Natural killer cell treated with Interleukin-12 subunit alpha and Interleukin-12 subunit beta and Interleukin-15 and Interleukin-18, amount 100 ng/mL, for 72 hours (primary cell): ENCODE data around the gene PUSL1. TPM values are rescaled to one million over a fixed set of nuclear protein-coding genes. Genes with fewer than 3 reads are reported as not detected.

Experiments used
- ATAC-seq, 2 donors: fragments of 150-1000 bp; cut with Tn5 transposase in 1 of 2; sonication (Bioruptor Pico), chemical (Tn5 transposase) in 1 of 2; 2 replicates each; pipeline ENCODE4 v1.10.0; 2021
- DNase-seq: peaks from one replicate; pipeline ENCODE4 v3.0.0; 2022; ENCODE audit warnings: low spot score
- H3K27ac Mint-ChIP-seq, 2 donors: 1 replicate in 1 of 2; 2 replicates in 1 of 2; pipeline ENCODE4 v1.8.0; 2022; ENCODE audit warnings: mixed read lengths in 2 of 2, mild to moderate bottlenecking in 1 of 2, moderate library complexity in 1 of 2
- H3K27me3 Mint-ChIP-seq, 2 donors: 1 replicate in 1 of 2; 2 replicates in 1 of 2; pipeline ENCODE4 v1.8.0; 2022; ENCODE audit warnings: mixed read lengths in 2 of 2
- H3K36me3 Mint-ChIP-seq: one replicate; pipeline ENCODE4 v1.8.0; 2022; ENCODE audit warnings: mixed read lengths
- H3K4me1 Mint-ChIP-seq, 2 donors: 1 replicate in 1 of 2; 2 replicates in 1 of 2; pipeline ENCODE4 v1.8.0; 2022; ENCODE audit warnings: low read depth in 2 of 2, mixed read lengths in 2 of 2, mild to moderate bottlenecking in 1 of 2
- H3K4me3 Mint-ChIP-seq: one replicate; pipeline ENCODE4 v1.8.0; 2022; ENCODE audit warnings: mixed read lengths
- H3K9me3 Mint-ChIP-seq: 2 replicates; pipeline ENCODE4 v1.8.0; 2022; ENCODE audit warnings: mixed read lengths
- total RNA-seq, 2 donors: library from RNA; stranded (reverse); gene quantifications; one replicate each; pipeline ENCODE4 v1.2.3, GENCODE V29; 2022

Gene PUSL1
- total RNA-seq, 2 donors from 2014 or later = 19.2 to 39.0 TPM

DNA sequence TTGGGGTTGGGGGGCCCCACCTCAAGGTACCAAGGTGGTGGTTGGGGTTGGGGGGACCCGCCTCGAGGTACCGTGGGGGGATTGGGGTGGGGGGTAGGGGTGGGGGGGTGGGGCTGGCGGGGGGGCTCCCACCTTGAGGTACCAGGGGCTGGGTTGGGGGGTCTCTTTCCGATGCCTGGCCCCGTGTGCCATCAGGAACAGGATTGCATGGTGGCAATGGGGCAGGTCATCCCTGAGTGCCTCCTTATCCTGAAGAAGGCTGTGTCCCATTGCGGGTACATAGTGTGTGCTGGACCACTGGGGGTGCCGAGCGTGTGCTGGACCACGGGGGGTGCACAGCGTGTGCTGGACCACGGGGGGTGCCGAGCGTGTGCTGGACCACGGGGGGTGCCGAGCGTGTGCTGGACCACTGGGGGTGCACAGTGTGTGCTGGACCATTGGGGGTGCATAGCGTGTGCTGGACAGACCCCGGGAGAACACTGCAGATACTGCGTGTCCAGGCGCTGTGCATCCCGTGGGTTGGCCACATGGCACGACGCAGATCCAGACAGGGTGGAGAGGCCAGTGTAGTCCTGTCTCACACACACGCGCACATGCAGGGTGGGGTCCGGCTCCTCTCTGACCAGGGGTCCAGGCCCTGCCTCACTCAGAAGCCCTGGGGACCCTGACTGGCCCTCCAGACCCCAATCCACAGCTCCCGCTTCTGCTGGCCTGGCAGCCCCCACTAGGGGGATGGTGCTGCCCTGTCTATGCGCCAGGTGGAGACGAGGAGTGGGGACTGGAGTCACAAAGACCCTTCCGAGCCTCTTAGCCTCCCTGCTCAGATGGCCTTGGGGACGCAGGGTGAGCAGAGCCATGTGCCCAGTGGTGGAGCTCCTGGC, 23.9 kb upstream of the PUSL1 start:
- H3K27me3 Mint-ChIP-seq = no peaks in the 10 kb centered on the region
- DNase-seq (no peak), ATAC-seq (no peak)
- no peaks in the 10 kb centered on the region for H3K9me3 Mint-ChIP-seq
- peaks cover 0 to 6% of the 10 kb centered on the region in 2 donors for H3K4me1 Mint-ChIP-seq
- H3K4me3 Mint-ChIP-seq = no peak overlapping the region
- no peaks in the 10 kb centered on the region for H3K36me3 Mint-ChIP-seq
- no peak overlapping the region for H3K27ac Mint-ChIP-seq

DNA sequence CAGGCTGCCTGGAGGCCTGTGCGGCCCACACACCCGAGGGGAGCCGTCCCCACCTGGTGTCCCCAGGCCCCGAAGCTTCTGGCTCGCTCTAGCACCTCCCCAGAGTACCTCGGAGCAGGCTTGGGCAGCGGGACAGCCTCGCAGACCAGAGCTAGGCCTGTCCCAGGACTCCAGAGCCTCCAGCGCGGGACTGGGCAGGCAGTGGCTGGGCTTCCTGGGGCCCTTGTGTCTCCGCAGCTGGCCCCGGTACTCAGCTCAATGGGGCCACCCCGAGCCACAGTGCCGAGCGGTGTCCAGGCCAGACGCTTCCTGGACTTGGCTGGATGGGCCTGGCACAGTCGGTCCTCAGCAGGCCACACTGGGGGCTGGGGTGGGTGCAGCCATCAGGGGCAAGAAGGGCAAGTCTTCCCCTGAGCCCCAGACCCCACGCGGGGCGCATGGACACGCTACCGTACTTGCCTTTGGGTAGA, 23.3 kb upstream of the PUSL1 start:
- DNase-seq (no peak), ATAC-seq (no peak)

DNA sequence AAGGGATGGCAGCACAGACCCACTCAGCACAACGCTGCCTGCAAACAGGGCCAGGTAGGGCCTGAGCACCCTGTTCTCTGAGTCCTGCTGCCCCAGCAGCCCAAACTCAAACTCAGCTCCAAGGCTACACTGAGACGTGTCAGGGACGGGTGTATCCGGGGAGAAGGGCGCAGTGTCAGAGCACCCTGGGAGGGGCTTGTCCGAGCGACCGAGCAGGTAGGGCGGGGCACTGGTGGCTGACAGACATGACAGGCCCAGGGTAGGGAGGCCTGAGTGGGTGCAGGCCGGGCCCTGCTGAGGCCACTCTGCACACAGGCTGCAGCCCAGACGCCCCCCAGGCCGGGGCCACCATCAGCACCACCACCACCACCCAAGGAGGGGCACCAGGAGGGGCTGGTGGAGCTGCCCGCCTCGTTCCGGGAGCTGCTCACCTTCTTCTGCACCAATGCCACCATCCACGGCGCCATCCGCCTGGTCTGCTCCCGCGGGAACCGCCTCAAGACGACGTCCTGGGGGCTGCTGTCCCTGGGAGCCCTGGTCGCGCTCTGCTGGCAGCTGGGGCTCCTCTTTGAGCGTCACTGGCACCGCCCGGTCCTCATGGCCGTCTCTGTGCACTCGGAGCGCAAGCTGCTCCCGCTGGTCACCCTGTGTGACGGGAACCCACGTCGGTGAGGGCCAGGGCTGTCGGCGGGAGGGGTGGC, 22.6 kb upstream of the PUSL1 start:
- Mint-ChIP-seq H3K27ac (no peak overlapping the region), H3K36me3 (no peaks in the 10 kb centered on the region), H3K27me3 (no peaks in the 10 kb centered on the region), H3K9me3 (no peaks in the 10 kb centered on the region), H3K4me1 (peaks cover 0 to 6% of the 10 kb centered on the region in 2 donors), H3K4me3 (no peak overlapping the region)
- DNase-seq (no peak), ATAC-seq (no peak)

More for the DNA sequence above, 23.3 kb upstream of the PUSL1 start:
- Mint-ChIP-seq H3K9me3 (no peaks in the 10 kb centered on the region), H3K27me3 (no peaks in the 10 kb centered on the region), H3K4me3 (no peak overlapping the region), H3K27ac (no peak overlapping the region), H3K36me3 (no peaks in the 10 kb centered on the region), H3K4me1 (peaks cover 0 to 6% of the 10 kb centered on the region in 2 donors)

DNA sequence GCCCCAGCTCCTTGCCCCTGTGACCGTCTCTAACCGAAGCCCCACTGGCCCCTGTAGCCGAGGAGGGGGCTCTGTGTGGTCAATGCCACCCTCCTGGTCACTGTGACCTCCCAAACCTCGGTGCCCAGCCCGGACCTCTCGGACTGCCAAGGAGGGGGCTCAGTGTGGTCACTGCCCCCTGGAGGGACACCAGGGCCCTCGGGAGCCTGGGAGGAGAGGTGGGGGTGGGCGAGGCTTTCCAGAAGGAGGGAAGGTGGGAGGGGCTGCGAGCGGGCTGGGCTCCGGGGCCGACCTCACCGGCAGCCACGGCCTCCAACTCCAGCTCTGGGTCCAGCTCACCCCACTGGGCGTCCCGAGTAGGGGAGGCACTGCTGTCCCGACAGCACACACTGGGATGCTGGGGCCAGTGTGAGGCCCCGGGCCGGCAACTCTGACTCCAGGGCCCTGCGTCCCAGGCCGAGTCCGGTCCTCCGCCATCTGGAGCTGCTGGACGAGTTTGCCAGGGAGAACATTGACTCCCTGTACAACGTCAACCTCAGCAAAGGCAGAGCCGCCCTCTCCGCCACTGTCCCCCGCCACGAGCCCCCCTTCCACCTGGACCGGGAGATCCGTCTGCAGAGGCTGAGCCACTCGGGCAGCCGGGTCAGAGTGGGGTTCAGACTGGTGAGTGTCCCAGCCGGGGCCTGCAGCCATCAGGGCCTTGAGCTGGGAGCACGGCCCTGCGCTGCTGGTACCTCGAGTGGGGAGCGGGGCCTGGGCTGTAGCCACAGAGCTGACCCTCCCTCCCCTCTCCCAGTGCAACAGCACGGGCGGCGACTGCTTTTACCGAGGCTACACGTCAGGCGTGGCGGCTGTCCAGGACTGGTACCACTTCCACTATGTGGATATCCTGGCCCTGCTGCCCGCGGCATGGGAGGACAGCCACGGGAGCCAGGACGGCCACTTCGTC, 21.8 kb upstream of the PUSL1 start:
- Mint-ChIP-seq H3K4me1 (peaks cover 0 to 6% of the 10 kb centered on the region in 2 donors), H3K36me3 (no peaks in the 10 kb centered on the region), H3K27ac (no peak overlapping the region), H3K27me3 (no peaks in the 10 kb centered on the region), H3K4me3 (no peak overlapping the region), H3K9me3 (no peaks in the 10 kb centered on the region)
- DNase-seq (no peak), ATAC-seq (no peak)

DNA sequence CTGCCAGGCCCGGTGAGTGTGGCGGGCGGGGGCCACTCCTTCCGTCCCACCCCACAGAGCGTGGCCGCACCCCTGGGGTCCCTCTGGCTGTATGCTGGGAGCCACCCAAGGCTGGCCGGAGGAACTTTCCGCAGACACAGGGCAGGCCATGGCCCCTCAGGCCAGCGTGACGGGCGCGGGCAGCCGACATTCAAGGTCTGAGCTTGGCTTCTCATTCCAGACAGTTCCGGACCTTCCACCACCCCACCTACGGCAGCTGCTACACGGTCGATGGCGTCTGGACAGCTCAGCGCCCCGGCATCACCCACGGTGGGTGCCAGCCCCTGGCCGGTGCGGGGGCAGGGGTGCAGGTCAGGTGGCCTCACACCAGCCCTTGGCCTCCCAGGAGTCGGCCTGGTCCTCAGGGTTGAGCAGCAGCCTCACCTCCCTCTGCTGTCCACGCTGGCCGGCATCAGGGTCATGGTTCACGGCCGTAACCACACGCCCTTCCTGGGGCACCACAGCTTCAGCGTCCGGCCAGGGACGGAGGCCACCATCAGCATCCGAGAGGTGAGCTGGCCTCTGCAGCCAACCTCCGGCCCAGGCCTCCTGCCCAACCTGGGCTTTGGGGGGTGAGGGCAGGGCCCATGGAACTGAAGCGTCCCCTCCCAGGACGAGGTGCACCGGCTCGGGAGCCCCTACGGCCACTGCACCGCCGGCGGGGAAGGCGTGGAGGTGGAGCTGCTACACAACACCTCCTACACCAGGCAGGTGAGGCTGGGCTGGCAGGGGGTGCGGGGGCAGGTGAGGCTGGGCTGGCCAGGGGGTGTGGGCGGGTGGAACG, 20.9 kb upstream of the PUSL1 start:
- H3K4me3 Mint-ChIP-seq = no peak overlapping the region
- no peaks in the 10 kb centered on the region for H3K27me3 Mint-ChIP-seq
- peaks cover 0 to 3% of the 10 kb centered on the region in 2 donors for H3K4me1 Mint-ChIP-seq
- no peak for ATAC-seq
- H3K36me3 Mint-ChIP-seq = no peaks in the 10 kb centered on the region
- DNase-seq = no peak
- no peaks in the 10 kb centered on the region for H3K9me3 Mint-ChIP-seq
- no peak overlapping the region for H3K27ac Mint-ChIP-seq

DNA sequence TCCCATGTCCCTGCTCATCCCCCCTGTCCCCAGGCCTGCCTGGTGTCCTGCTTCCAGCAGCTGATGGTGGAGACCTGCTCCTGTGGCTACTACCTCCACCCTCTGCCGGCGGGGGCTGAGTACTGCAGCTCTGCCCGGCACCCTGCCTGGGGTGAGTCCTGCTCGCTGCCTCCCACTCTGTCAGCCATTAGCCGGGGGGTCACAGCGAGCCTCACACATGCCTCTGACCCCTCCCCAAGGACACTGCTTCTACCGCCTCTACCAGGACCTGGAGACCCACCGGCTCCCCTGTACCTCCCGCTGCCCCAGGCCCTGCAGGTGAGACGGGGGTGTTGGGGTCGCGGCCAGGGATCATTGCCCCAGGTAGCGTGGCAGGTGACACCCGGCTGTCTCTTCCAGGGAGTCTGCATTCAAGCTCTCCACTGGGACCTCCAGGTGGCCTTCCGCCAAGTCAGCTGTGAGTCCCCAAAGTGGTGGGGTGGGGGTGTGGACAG, 18.1 kb upstream of the PUSL1 start:
- no peaks in the 10 kb centered on the region for H3K36me3 Mint-ChIP-seq
- peak in 1 of 2 donors; percentile 62 for ATAC-seq
- no peaks in the 10 kb centered on the region for H3K9me3 Mint-ChIP-seq
- H3K4me1 Mint-ChIP-seq = no peaks in the 10 kb centered on the region
- H3K27me3 Mint-ChIP-seq = no peaks in the 10 kb centered on the region
- DNase-seq = no peak
- no peak overlapping the region for H3K4me3 Mint-ChIP-seq
- H3K27ac Mint-ChIP-seq = no peak overlapping the region

DNA sequence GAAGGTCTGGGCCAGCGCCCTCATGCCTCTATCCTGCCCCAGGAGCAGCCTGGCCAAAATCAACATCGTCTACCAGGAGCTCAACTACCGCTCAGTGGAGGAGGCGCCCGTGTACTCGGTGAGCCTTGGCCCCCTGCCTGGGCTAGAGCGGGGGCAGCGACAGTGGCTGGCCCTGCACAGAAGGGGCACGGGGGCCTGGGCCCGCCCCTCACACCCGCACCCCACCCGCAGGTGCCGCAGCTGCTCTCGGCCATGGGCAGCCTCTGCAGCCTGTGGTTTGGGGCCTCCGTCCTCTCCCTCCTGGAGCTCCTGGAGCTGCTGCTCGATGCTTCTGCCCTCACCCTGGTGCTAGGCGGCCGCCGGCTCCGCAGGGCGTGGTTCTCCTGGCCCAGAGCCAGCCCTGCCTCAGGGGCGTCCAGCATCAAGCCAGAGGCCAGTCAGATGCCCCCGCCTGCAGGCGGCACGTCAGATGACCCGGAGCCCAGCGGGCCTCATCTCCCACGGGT, 17.3 kb upstream of the PUSL1 start:
- Mint-ChIP-seq H3K27ac (no peak overlapping the region), H3K9me3 (no peaks in the 10 kb centered on the region), H3K27me3 (no peaks in the 10 kb centered on the region), H3K36me3 (no peaks in the 10 kb centered on the region), H3K4me1 (no peaks in the 10 kb centered on the region), H3K4me3 (no peak overlapping the region)
- no peak for DNase-seq
- ATAC-seq = no peak

DNA sequence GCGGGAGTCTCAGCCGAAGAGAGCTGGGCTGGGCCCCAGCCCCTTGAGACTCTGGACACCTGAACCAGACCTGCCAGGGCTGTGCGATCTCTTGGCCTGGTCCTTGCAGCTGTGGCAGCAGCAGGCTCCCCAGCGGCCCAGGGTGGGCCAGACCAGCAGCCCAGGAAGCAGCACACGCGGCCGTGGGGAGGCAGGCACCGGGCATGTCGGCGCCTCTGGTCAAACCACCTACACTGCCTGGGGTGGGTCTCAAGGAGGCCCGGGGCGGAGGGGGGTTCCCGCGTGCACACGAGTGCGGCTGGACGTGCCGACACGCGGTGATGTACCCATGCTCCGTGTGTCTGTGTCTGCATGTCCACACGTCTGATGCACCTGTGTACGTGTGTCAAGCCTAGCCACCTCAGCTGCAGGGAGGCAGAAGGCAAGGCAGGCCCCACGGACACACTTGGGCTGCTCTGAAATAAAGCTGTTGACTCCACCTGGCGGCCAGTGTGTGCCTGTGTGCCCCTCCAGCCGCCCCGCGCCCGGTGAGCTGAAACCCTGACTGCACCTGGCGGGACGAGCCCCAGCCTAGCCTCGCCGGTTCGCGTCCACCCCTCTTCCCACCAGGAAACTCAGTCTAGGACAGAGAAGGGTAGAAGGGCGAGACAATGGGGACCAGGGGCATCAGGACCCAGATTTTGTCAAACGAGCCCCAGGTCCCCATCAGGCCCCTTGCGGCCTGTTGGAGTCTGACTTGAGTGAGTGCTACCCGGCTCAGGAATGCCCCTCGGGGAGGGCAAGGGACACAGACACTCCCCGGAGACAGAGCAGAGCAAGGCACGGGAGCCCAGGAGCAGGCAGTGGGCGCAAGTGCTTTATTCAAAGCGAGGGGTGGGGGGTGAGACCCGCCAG, 16.6 kb upstream of the PUSL1 start:
- no peaks in the 10 kb centered on the region for H3K4me1 Mint-ChIP-seq
- H3K27me3 Mint-ChIP-seq = no peaks in the 10 kb centered on the region
- H3K9me3 Mint-ChIP-seq = no peaks in the 10 kb centered on the region
- H3K27ac Mint-ChIP-seq = no peak overlapping the region
- no peak overlapping the region for H3K4me3 Mint-ChIP-seq
- DNase-seq = no peak
- H3K36me3 Mint-ChIP-seq = no peaks in the 10 kb centered on the region
- peak; percentile 5 to 41 for ATAC-seq

DNA sequence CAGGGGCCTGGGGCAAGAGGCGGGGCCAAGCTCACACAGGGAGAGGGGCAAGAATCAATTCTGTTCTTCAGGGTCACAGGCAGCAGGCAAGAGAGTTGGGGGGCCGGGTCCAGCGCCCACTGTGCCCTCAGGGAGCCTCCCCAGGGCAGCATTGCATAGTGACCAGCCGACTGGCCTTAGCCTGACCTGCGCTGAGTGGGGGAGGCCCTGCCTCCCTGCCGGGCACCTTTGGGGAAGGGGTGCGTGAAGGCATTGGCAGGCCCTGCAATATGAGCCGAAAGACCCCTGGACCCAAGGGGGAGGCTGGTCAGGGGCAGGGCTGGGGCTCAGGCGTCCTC, 16.0 kb upstream of the PUSL1 start:
- DNase-seq (no peak), ATAC-seq (no peak)
- no peak overlapping the region for H3K27ac Mint-ChIP-seq
- H3K36me3 Mint-ChIP-seq = no peaks in the 10 kb centered on the region
- H3K4me3 Mint-ChIP-seq = no peak overlapping the region
- no peaks in the 10 kb centered on the region for H3K9me3 Mint-ChIP-seq
- H3K27me3 Mint-ChIP-seq = no peaks in the 10 kb centered on the region
- H3K4me1 Mint-ChIP-seq = no peaks in the 10 kb centered on the region

DNA sequence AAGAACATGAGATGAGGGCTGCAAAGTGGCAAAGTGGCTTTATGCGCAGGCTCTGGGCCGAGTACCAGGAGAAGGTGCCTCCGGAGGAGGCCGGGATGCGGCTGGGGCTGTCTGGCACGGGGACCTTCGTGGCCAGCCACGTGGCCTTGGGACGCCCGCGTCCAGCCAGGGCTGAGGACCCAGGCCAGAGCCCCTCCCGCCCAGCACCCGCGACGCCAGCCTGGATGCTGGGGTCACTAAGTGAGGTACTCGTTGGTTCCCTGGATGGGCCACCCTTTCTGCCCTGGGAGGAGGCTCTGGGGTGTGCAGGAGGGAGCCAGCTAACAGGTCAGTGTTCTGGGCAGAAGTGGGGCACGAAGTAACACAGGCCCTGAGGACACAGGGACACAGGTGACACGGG, 15.5 kb upstream of the PUSL1 start:
- H3K9me3 Mint-ChIP-seq = no peaks in the 10 kb centered on the region
- H3K27ac Mint-ChIP-seq = no peak overlapping the region
- no peak for DNase-seq
- ATAC-seq = no peak
- H3K4me1 Mint-ChIP-seq = no peaks in the 10 kb centered on the region
- H3K36me3 Mint-ChIP-seq = no peaks in the 10 kb centered on the region
- no peaks in the 10 kb centered on the region for H3K27me3 Mint-ChIP-seq
- H3K4me3 Mint-ChIP-seq = no peak overlapping the region

DNA sequence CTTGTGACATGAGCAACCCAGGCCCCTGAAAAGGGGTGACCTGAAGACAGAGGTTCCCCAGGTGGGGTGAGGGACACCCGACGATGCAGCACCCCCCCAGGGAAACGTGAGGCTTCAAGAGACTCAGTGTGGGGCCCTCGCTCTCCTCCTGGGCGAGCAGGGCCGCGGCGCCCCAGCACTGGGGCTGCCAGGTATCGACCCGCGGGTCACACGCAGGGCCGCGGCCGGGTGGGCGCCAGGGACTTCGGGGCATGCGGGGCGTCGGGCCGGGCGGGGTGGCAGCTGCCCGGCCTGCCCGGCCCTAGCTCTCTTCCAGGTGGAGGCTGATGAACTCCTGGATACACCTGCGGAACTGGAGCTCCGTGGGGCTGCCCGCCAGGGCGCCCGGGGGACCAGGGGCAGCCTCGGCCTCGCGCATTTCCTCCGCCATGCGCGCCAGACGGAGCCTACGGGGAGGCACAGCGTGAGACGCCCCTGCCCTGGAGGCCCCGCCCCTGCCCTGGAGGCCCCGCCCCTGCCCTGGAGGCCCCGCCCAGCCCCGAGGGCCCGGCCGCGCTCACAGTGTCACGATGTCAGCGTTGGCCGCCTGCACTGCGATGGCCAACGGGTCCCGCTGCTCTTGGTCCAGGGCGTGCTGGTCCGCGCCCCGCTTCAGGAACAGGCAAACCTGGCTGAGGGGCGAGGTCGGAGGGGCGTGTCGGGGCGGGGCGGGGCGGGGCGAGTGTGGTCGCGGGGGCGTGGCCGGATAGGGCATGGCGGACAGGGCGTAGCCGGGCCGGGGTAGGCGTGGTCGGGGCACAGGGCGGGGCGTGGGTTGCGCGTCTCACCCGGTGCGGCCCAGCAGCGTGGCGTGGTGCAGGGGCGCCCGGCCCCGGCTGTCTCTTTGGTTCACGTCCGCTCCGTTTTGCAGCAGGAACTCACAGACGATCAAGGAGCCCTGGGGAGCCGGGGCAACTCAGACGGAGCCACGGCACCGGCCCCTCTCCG, 14.8 kb upstream of the PUSL1 start:
- Mint-ChIP-seq H3K27me3 (no peaks in the 10 kb centered on the region), H3K4me3 (no peak overlapping the region), H3K36me3 (no peaks in the 10 kb centered on the region), H3K9me3 (no peaks in the 10 kb centered on the region), H3K4me1 (no peaks in the 10 kb centered on the region), H3K27ac (no peak overlapping the region)
- ATAC-seq (no peak), DNase-seq (no peak)
